VCaP (cell line): Measurements from ENCODE around the gene UAP1.

Experiments used
- H3K27ac ChIP-seq: fragments of 450-650 bp; 2 replicates; pipeline ENCODE4 v1.5.1; 2017
- CTCF ChIP-seq: fragments of 450-650 bp; conservative IDR thresholded peaks from 2 replicates; pipeline ENCODE4 v1.5.1; 2017; ENCODE audit warnings: mild to moderate bottlenecking, moderate library complexity

The UAP1 gene

GRCh38 chr1:162561616-162562469 lies at the start of gene UAP1:
Gene UAP1, plus strand, starts transcription at chr1:162561722. Its CDS starts 4,347 bp downstream, at chr1:162566069.
- peak within 1 kb of the TSS; percentile 95 for H3K27ac ChIP-seq
- no peak for TF ChIP-seq CTCF

GRCh38 chr1:162527314-162527713 lies 34.2 kb upstream of the UAP1 start:
- TF ChIP-seq CTCF: no peak
- H3K27ac ChIP-seq: no peak overlapping the region

- no peak overlapping the region for H3K27ac ChIP-seq
- no peak for TF ChIP-seq CTCF
Observed at GRCh38 chr1:162530307-162530987, 31.1 kb upstream of the UAP1 start.

GRCh38 chr1:162530988-162531319 lies 30.6 kb upstream of the UAP1 start:
- H3K27ac ChIP-seq: no peak overlapping the region
- no peak for TF ChIP-seq CTCF

DNA sequence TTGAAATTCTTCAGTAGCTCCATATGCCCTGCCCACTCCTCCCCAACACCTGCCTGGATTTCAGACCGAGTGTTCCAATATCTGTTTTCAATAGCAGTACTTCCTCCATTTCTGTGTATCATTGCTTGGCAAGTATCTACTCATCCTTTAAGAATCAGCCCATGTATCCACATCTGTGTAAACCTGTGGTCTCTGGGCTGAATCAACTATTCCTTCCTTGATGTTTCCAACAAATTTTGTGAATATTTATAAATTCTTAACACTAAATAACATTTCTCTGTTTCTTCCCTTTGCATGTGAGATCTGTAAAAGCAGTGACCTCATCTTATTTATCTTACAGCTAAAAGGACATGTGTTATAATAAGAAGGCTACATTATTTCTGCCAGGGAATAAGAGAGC lies 26.0 kb upstream of the UAP1 start:
- H3K27ac ChIP-seq: no peak overlapping the region
- TF ChIP-seq CTCF: no peak

GRCh38 chr1:162536511-162536910 lies 25.0 kb upstream of the UAP1 start:
- no peak for TF ChIP-seq CTCF
- no peak overlapping the region for H3K27ac ChIP-seq

GRCh38 chr1:162537216-162537615 lies 24.3 kb upstream of the UAP1 start:
- no peak for TF ChIP-seq CTCF
- no peak overlapping the region for H3K27ac ChIP-seq
